ENCODE results near the gene UNK. TPM values are rescaled to one million over a fixed set of nuclear protein-coding genes. Genes with fewer than 3 reads are reported as not detected.

The UNK gene
- total and polyA plus RNA-seq, 2 of the 13 experiments (the other 11 are each of a cell fraction or from before 2014, with no cell fraction given), result 31.6 to 33.0 TPM

GRCh38 chr17:75848523-75849278, 64.1 kb downstream of the UNK start (continued):
- TF ChIP-seq SCMH1 (CRISPR knock-in tag; IDR thresholded peaks at IDR 0.05; ENCODE audit: borderline replicate concordance) (no peak), MTF1 (CRISPR knock-in tag; IDR thresholded peaks at IDR 0.05) (no peak), CAMTA2 (CRISPR knock-in tag; IDR thresholded peaks at IDR 0.05; ENCODE audit: borderline replicate concordance) (no peak), MBD4 (IDR thresholded peaks at IDR 0.05; ENCODE audit: borderline replicate concordance, low read length) (no peak), ZNF501 (CRISPR knock-in tag; IDR thresholded peaks at IDR 0.05) (peak; percentile 50; the same call in 1 of the 2 replicates), ZNF160 (CRISPR knock-in tag; IDR thresholded peaks at IDR 0.05) (no peak), ZNF572 (CRISPR knock-in tag; IDR thresholded peaks at IDR 0.05) (0 out of 2 replicates have a peak, but pooled peaks have one; percentile 17), ZBTB26 (CRISPR knock-in tag; IDR thresholded peaks at IDR 0.05; ENCODE audit: borderline replicate concordance) (no peak), ZNF543 (CRISPR knock-in tag; IDR thresholded peaks at IDR 0.05) (peak; percentile 68; the same call in 1 of the 2 replicates), ZNF362 (CRISPR knock-in tag; IDR thresholded peaks at IDR 0.05; ENCODE audit: borderline replicate concordance) (peak; percentile 46; the same call in 1 of the 2 replicates), RARG (CRISPR knock-in tag; IDR thresholded peaks at IDR 0.05; ENCODE audit: low read depth) (no peak), IKZF5 (CRISPR knock-in tag; IDR thresholded peaks at IDR 0.05) (peak; percentile 37; the same call in 1 of the 2 replicates), SRSF1 (optimal IDR thresholded peaks at IDR 0.05; ENCODE audit: low read depth, low read length) (peak; percentile 46), MYNN (CRISPR knock-in tag; IDR thresholded peaks at IDR 0.05; ENCODE audit: low read depth) (no peak)
- TF ChIP-seq, protein P1, sequence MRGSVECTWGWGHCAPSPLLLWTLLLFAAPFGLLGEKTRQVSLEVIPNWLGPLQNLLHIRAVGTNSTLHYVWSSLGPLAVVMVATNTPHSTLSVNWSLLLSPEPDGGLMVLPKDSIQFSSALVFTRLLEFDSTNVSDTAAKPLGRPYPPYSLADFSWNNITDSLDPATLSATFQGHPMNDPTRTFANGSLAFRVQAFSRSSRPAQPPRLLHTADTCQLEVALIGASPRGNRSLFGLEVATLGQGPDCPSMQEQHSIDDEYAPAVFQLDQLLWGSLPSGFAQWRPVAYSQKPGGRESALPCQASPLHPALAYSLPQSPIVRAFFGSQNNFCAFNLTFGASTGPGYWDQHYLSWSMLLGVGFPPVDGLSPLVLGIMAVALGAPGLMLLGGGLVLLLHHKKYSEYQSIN (CRISPR knock-in tag; IDR thresholded peaks at IDR 0.05; ENCODE audit: borderline replicate concordance), result no peak
- TF ChIP-seq, protein P2, sequence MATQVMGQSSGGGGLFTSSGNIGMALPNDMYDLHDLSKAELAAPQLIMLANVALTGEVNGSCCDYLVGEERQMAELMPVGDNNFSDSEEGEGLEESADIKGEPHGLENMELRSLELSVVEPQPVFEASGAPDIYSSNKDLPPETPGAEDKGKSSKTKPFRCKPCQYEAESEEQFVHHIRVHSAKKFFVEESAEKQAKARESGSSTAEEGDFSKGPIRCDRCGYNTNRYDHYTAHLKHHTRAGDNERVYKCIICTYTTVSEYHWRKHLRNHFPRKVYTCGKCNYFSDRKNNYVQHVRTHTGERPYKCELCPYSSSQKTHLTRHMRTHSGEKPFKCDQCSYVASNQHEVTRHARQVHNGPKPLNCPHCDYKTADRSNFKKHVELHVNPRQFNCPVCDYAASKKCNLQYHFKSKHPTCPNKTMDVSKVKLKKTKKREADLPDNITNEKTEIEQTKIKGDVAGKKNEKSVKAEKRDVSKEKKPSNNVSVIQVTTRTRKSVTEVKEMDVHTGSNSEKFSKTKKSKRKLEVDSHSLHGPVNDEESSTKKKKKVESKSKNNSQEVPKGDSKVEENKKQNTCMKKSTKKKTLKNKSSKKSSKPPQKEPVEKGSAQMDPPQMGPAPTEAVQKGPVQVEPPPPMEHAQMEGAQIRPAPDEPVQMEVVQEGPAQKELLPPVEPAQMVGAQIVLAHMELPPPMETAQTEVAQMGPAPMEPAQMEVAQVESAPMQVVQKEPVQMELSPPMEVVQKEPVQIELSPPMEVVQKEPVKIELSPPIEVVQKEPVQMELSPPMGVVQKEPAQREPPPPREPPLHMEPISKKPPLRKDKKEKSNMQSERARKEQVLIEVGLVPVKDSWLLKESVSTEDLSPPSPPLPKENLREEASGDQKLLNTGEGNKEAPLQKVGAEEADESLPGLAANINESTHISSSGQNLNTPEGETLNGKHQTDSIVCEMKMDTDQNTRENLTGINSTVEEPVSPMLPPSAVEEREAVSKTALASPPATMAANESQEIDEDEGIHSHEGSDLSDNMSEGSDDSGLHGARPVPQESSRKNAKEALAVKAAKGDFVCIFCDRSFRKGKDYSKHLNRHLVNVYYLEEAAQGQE (IDR thresholded peaks at IDR 0.05; ENCODE audit: borderline replicate concordance in 1 of 2, low read depth in 1 of 2, low read length in 2 of 2), result no peak

Data from HepG2 (cell line).